WTC11 (cell line): Measurements from ENCODE around the gene PON3. TPM values are rescaled to one million over a fixed set of nuclear protein-coding genes. Genes with fewer than 3 reads are reported as not detected.

Experiments
- ATAC-seq: fragments of 200-7000 bp; cut with Tn5 transposase; 2 replicates; pipeline ENCODE4 v1.10.0; 2021; ENCODE audit warnings: mild to moderate bottlenecking, moderate library complexity
- CTCF ChIA-PET: fragments of 300-600 bp; sonication (Branson Sonifier 250); formaldehyde crosslinking; loops from one replicate; lab custom pipeline; 2021; ENCODE audit warnings: antibody characterized with exemption; lab: Charles Lee
- POLR2A ChIA-PET: fragments of 350-600 bp; sonication (Branson Sonifier 250); formaldehyde crosslinking; loops from one replicate; lab custom pipeline; 2021; ENCODE audit warnings: antibody characterized with exemption; lab: Charles Lee
- DNase-seq: peaks from one replicate; pipeline ENCODE4 v3.0.0; 2021; ENCODE audit warnings: low spot score
- H3K27ac Mint-ChIP-seq: 2 replicates; pipeline ENCODE4 v1.8.0; 2021; ENCODE audit warnings: mixed read lengths
- H3K27me3 Mint-ChIP-seq: 2 replicates; pipeline ENCODE4 v1.8.0; 2021; ENCODE audit warnings: low read depth, mild to moderate bottlenecking, moderate library complexity, mixed read lengths
- H3K36me3 Mint-ChIP-seq: 2 replicates; pipeline ENCODE4 v1.8.0; 2021; ENCODE audit warnings: mixed read lengths
- H3K4me1 Mint-ChIP-seq: 2 replicates; pipeline ENCODE4 v1.8.0; 2022; ENCODE audit warnings: mixed read lengths
- H3K4me3 Mint-ChIP-seq: 2 replicates; pipeline ENCODE4 v1.8.0; 2021; ENCODE audit warnings: mild to moderate bottlenecking, moderate library complexity, mixed read lengths
- H3K9me3 Mint-ChIP-seq: 2 replicates; pipeline ENCODE4 v1.8.0; 2021; ENCODE audit warnings: mixed read lengths
- ARID4B ChIP-seq: sonication (generic); formaldehyde crosslinking; IDR thresholded peaks from 2 replicates; pipeline ENCODE4 v1.8.0; 2023; ENCODE audit warnings: missing genetic modification reagents, mild to moderate bottlenecking, borderline replicate concordance
- CREM ChIP-seq: sonication (generic); formaldehyde crosslinking; IDR thresholded peaks from 2 replicates; pipeline ENCODE4 v1.8.1; 2022; ENCODE audit warnings: mild to moderate bottlenecking, missing genetic modification reagents, moderate library complexity
- CTCF ChIP-seq: fragments of 200-600 bp; IDR thresholded peaks from 2 replicates; pipeline ENCODE4 v1.8.0; 2022; ENCODE audit warnings: antibody characterized with exemption
- EMX1 ChIP-seq: fragments of 250-450 bp; sonication (Bioruptor Pico); IDR thresholded peaks from 2 replicates; pipeline ENCODE4 v1.8.0; 2021; ENCODE audit warnings: mild to moderate bottlenecking
- FOXP4 ChIP-seq: sonication (generic); formaldehyde crosslinking; IDR thresholded peaks from 2 replicates; pipeline ENCODE4 v1.8.0; 2022; ENCODE audit warnings: mild to moderate bottlenecking, missing genetic modification reagents
- MXD4 ChIP-seq: fragments of 250-450 bp; sonication (Bioruptor Pico); IDR thresholded peaks from 2 replicates; pipeline ENCODE4 v1.8.0; 2021; ENCODE audit warnings: mild to moderate bottlenecking, moderate library complexity, borderline replicate concordance
- MYBL2 ChIP-seq: sonication (generic); formaldehyde crosslinking; IDR thresholded peaks from 2 replicates; pipeline ENCODE4 v1.8.1; 2023; ENCODE audit warnings: mild to moderate bottlenecking, moderate library complexity, missing genetic modification reagents
- NR1H2 ChIP-seq: sonication (generic); formaldehyde crosslinking; IDR thresholded peaks from 2 replicates; pipeline ENCODE4 v1.9.0; 2021; ENCODE audit warnings: mild to moderate bottlenecking, moderate library complexity, missing genetic modification reagents
- NR2C2 ChIP-seq: sonication (generic); formaldehyde crosslinking; IDR thresholded peaks from 2 replicates; pipeline ENCODE4 v1.8.0; 2022; ENCODE audit warnings: mild to moderate bottlenecking, missing genetic modification reagents
- PRDM15 ChIP-seq: sonication (generic); formaldehyde crosslinking; IDR thresholded peaks from 2 replicates; pipeline ENCODE4 v1.8.0; 2022; ENCODE audit warnings: missing genetic modification reagents
- TEAD1 ChIP-seq: sonication (generic); formaldehyde crosslinking; IDR thresholded peaks from 2 replicates; pipeline ENCODE4 v1.8.0; 2022; ENCODE audit warnings: mild to moderate bottlenecking, missing genetic modification reagents
- ZBTB21 ChIP-seq: sonication (generic); formaldehyde crosslinking; IDR thresholded peaks from 2 replicates; pipeline ENCODE4 v1.8.1; 2023; ENCODE audit warnings: mild to moderate bottlenecking, missing genetic modification reagents, borderline replicate concordance
- total RNA-seq: library from RNA; stranded (reverse); gene quantifications from 3 replicates; pipeline ENCODE4 v1.2.3, GENCODE V29; 2021
- TF ChIP-seq, protein P1 (sequence below): sonication (generic); formaldehyde crosslinking; IDR thresholded peaks from 2 replicates; pipeline ENCODE4 v1.8.1; 2022; ENCODE audit warnings: mild to moderate bottlenecking, missing genetic modification reagents, moderate library complexity, borderline replicate concordance
- TF ChIP-seq, protein P2 (sequence below): sonication (generic); formaldehyde crosslinking; IDR thresholded peaks from 2 replicates; pipeline ENCODE4 v1.8.0; 2022; ENCODE audit warnings: mild to moderate bottlenecking, missing genetic modification reagents
- TF ChIP-seq, protein P3 (sequence below): sonication (generic); formaldehyde crosslinking; IDR thresholded peaks from 2 replicates; pipeline ENCODE4 v1.8.0; 2022; ENCODE audit warnings: mild to moderate bottlenecking, missing genetic modification reagents

PON3 gene
- total RNA-seq, 1 experiment from 2014 or later, result 0.42 TPM

- TF ChIP-seq, protein P1, sequence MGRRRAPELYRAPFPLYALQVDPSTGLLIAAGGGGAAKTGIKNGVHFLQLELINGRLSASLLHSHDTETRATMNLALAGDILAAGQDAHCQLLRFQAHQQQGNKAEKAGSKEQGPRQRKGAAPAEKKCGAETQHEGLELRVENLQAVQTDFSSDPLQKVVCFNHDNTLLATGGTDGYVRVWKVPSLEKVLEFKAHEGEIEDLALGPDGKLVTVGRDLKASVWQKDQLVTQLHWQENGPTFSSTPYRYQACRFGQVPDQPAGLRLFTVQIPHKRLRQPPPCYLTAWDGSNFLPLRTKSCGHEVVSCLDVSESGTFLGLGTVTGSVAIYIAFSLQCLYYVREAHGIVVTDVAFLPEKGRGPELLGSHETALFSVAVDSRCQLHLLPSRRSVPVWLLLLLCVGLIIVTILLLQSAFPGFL (CRISPR knock-in tag), result no peak
- TF ChIP-seq EMX1 (CRISPR knock-in tag) (no peak), MYBL2 (CRISPR knock-in tag) (no peak), ZBTB21 (no peak), CREM (no peak), PRDM15 (CRISPR knock-in tag) (no peak)
- TF ChIP-seq, protein P2, sequence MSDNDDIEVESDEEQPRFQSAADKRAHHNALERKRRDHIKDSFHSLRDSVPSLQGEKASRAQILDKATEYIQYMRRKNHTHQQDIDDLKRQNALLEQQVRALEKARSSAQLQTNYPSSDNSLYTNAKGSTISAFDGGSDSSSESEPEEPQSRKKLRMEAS (CRISPR knock-in tag), result no peak
Measured at GRCh38 chr7:95323410-95324129, 72.6 kb downstream of the PON3 start (continued).

DNA sequence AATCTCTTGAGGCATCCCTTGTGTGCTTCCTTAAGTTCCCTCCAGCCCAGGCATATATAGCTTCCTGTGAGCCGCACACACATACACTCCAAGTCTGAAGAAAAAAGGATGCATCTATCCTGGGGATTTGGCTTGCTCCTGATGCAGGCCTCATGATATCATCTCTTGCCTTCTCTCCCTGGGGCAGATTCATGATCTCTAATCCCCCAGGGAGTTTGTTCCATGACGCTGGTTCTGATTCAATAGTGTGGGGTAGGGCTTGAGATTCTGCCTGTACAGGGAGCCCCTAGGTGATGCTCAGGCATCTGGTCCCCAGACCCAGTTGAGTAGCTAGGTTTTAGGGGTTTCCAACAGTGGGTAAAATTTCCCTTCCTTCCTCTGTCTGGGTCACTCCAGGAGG lies 73.3 kb downstream of the PON3 start:
- POLR2A ChIA-PET, result no interaction called here
- ATAC-seq, result no peak
- H3K27me3 Mint-ChIP-seq, result peaks cover 15% of the 10 kb centered on the region
- DNase-seq, result no peak
- no peak overlapping the region for H3K27ac Mint-ChIP-seq
- peaks cover 16% of the 10 kb centered on the region; the same call in 1 of the 2 replicates for H3K9me3 Mint-ChIP-seq
- H3K36me3 Mint-ChIP-seq, result no peaks in the 10 kb centered on the region
- H3K4me1 Mint-ChIP-seq, result no peaks in the 10 kb centered on the region
- H3K4me3 Mint-ChIP-seq, result no peak overlapping the region
- CTCF ChIA-PET, result interaction anchor here (1.1 to 1.5 kb wide), 2 partner anchors 76 to 365 kb away, joined by 3 read pairs; no protein-coding TSS in a partner anchor
- TF ChIP-seq, protein P3, sequence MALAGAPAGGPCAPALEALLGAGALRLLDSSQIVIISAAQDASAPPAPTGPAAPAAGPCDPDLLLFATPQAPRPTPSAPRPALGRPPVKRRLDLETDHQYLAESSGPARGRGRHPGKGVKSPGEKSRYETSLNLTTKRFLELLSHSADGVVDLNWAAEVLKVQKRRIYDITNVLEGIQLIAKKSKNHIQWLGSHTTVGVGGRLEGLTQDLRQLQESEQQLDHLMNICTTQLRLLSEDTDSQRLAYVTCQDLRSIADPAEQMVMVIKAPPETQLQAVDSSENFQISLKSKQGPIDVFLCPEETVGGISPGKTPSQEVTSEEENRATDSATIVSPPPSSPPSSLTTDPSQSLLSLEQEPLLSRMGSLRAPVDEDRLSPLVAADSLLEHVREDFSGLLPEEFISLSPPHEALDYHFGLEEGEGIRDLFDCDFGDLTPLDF (CRISPR knock-in tag), result no peak
- TF ChIP-seq FOXP4, result no peak
- no peak for TF ChIP-seq TEAD1 (CRISPR knock-in tag)
- no peak for TF ChIP-seq MXD4
- TF ChIP-seq NR1H2 (CRISPR knock-in tag), result no peak

DNA sequence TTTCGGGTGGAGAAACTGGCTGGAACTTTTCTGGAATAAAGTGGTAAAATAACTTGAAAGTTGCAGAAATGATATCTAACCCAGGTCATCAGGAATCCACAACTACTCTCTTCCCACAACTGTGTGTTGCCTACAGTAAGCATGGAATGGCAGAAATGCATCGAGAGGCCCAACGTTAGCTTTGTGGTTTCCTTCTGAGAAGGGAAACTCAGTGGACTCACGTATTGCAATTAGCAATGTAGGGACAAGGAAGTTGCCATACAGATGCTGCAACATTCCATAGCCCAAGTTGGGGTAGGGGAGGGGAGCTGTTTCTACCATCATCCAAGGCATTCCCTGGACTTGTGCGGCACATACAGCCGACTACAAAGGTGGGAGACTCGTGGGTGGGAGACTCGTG lies 73.8 kb downstream of the PON3 start:
- CTCF ChIA-PET, result interaction anchor here (1.1 to 1.5 kb wide), 2 partner anchors 76 to 365 kb away, joined by 3 read pairs; no protein-coding TSS in a partner anchor
- Mint-ChIP-seq H3K4me1 (no peaks in the 10 kb centered on the region), H3K27me3 (peaks cover 15% of the 10 kb centered on the region), H3K36me3 (no peaks in the 10 kb centered on the region), H3K27ac (no peak overlapping the region), H3K9me3 (peaks cover 12% of the 10 kb centered on the region; the same call in 1 of the 2 replicates), H3K4me3 (no peak overlapping the region)
- DNase-seq, result no peak
- no peak for ATAC-seq
- POLR2A ChIA-PET, result no interaction called here
- TF ChIP-seq ARID4B (CRISPR knock-in tag) (no peak), CTCF (no peak), NR2C2 (CRISPR knock-in tag) (no peak)
- TF ChIP-seq, protein P3 (CRISPR knock-in tag), result no peak
